Coronary artery (tissue), 2 donors: ENCODE data around the gene BET1.

Source experiments
- DNase-seq: peaks from one replicate; pipeline ENCODE4 v3.0.0-alpha.2; 2017; ENCODE audit warnings: low spot score
- H3K27ac ChIP-seq, 2 donors: fragments of 200-600 bp; sonication (generic); one replicate each; pipeline ENCODE4 v1.5.1; 2016 to 2019
- H3K4me3 ChIP-seq: fragments of 200-600 bp; sonication (generic); 2 replicates; pipeline ENCODE4 v1.5.1; 2016; ENCODE audit warnings: mild to moderate bottlenecking, moderate library complexity
- TF ChIP-seq, protein P1 (sequence below): fragments of 200-600 bp; sonication (generic); IDR thresholded peaks from one replicate; pipeline ENCODE4 v1.5.1; 2019; ENCODE audit warnings: antibody characterized with exemption

The BET1 gene

GRCh38 chr7:94047956-94048355 lies 43.8 kb upstream of the BET1 start:
- H3K27ac ChIP-seq = no peak overlapping the region
- no peak for DNase-seq
- TF ChIP-seq, protein P1, sequence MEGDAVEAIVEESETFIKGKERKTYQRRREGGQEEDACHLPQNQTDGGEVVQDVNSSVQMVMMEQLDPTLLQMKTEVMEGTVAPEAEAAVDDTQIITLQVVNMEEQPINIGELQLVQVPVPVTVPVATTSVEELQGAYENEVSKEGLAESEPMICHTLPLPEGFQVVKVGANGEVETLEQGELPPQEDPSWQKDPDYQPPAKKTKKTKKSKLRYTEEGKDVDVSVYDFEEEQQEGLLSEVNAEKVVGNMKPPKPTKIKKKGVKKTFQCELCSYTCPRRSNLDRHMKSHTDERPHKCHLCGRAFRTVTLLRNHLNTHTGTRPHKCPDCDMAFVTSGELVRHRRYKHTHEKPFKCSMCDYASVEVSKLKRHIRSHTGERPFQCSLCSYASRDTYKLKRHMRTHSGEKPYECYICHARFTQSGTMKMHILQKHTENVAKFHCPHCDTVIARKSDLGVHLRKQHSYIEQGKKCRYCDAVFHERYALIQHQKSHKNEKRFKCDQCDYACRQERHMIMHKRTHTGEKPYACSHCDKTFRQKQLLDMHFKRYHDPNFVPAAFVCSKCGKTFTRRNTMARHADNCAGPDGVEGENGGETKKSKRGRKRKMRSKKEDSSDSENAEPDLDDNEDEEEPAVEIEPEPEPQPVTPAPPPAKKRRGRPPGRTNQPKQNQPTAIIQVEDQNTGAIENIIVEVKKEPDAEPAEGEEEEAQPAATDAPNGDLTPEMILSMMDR = no peak
- no peak overlapping the region for H3K4me3 ChIP-seq

DNA sequence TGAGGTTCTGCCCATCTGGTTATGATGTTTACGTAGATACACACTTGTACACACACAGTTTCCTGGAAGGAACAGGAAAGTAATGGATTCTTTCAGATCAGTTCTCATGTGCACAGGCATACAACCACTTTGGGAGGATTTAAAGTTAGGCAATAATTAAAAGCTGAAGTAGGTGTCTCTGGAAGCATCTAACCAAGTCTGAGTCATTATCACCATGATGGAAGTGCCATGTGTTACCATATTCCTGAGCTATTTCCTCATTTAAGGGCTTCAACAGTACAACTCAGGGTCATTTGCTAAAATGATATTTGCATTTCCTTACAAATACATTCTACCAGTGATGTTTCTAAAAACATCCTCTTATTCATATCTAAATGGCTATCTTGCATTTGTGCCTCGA lies 41.4 kb upstream of the BET1 start:
- no peak for DNase-seq
- Histone ChIP-seq H3K27ac (no peak overlapping the region), H3K4me3 (no peak overlapping the region)
- TF ChIP-seq, protein P1 = no peak

GRCh38 chr7:94044806-94045205 lies 40.7 kb upstream of the BET1 start:
- no peak for DNase-seq
- H3K4me3 ChIP-seq = no peak overlapping the region
- no peak overlapping the region for H3K27ac ChIP-seq
- TF ChIP-seq, protein P1 = no peak

GRCh38 chr7:94043299-94043698 lies 39.1 kb upstream of the BET1 start:
- no peak for DNase-seq
- TF ChIP-seq, protein P1 = no peak
- no peak overlapping the region for H3K4me3 ChIP-seq
- no peak overlapping the region for H3K27ac ChIP-seq

- no peak for DNase-seq
- TF ChIP-seq, protein P1 = no peak
- H3K4me3 ChIP-seq = no peak overlapping the region
- H3K27ac ChIP-seq = no peak overlapping the region
Measured at GRCh38 chr7:94042381-94042780, 38.2 kb upstream of the BET1 start.

GRCh38 chr7:94041529-94041928 lies 37.4 kb upstream of the BET1 start:
- Histone ChIP-seq H3K27ac (no peak overlapping the region), H3K4me3 (no peak overlapping the region)
- TF ChIP-seq, protein P1 = no peak
- no peak for DNase-seq

DNA sequence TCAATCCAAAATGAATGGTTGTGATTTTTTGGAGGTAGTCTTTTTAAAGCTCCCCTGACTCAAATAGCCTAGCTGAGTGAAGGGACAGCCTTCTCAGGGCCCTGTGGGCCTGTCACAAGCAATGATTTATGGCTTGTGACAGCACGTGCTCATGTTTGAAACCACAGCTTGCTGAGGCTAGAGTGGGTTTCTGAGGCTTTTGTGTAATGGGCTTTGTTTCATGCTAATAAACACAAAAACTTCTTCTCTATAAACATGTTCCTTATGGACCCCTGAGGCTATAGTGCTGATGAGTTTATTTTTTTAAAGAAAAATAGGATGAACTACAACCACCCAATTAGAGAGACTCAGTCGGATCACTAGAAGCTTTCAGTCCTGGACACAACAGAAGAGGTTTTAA lies 36.1 kb upstream of the BET1 start:
- Histone ChIP-seq H3K27ac (no peak overlapping the region), H3K4me3 (no peak overlapping the region)
- TF ChIP-seq, protein P1 = no peak
- no peak for DNase-seq
